ENCODE measurements around the gene MSI2. TPM values are rescaled to one million over a fixed set of nuclear protein-coding genes. Genes with fewer than 3 reads are reported as not detected.

Gene MSI2
- polyA plus RNA-seq, 4 donors = 85.9 to 104 (median 97.5) TPM

GRCh38 chr17:57387575-57387974 is 131.3 kb downstream of the MSI2 start:
- no peak for DNase-seq (ENCODE audit: low read depth in 4 of 4, low spot score in 2 of 4)

- no peak for DNase-seq (ENCODE audit: low read depth in 4 of 4, low spot score in 2 of 4)
Measured at GRCh38 chr17:57388131-57388725, 131.9 kb downstream of the MSI2 start.

- DNase-seq (ENCODE audit: low read depth in 4 of 4, low spot score in 2 of 4) = no peak
Measured at GRCh38 chr17:57389473-57389872, 133.2 kb downstream of the MSI2 start.

- DNase-seq (ENCODE audit: low read depth in 4 of 4, low spot score in 2 of 4) = no peak
Measured at GRCh38 chr17:57391076-57391825, 134.9 kb downstream of the MSI2 start.

GRCh38 chr17:57391857-57392471 is 135.6 kb downstream of the MSI2 start:
- no peak for DNase-seq (ENCODE audit: low read depth in 4 of 4, low spot score in 2 of 4)

GRCh38 chr17:57393368-57393767 is 137.0 kb downstream of the MSI2 start:
- DNase-seq (ENCODE audit: low read depth in 4 of 4, low spot score in 2 of 4) = no peak

- DNase-seq (ENCODE audit: low read depth in 4 of 4, low spot score in 2 of 4) = no peak
Measured at GRCh38 chr17:57394375-57394774, 138.1 kb downstream of the MSI2 start.

- no peak for DNase-seq (ENCODE audit: low read depth in 4 of 4, low spot score in 2 of 4)
Measured at GRCh38 chr17:57395721-57396321, 139.5 kb downstream of the MSI2 start.

GRCh38 chr17:57396511-57396921 is 140.2 kb downstream of the MSI2 start:
- DNase-seq (ENCODE audit: low read depth in 4 of 4, low spot score in 2 of 4) = no peak

- DNase-seq (ENCODE audit: low read depth in 4 of 4, low spot score in 2 of 4) = no peak
Measured at GRCh38 chr17:57397402-57397801, 141.1 kb downstream of the MSI2 start.

- DNase-seq (ENCODE audit: low read depth in 4 of 4, low spot score in 2 of 4) = no peak
Measured at GRCh38 chr17:57399690-57400089, 143.4 kb downstream of the MSI2 start.

- no peak for DNase-seq (ENCODE audit: low read depth in 4 of 4, low spot score in 2 of 4)
Measured at GRCh38 chr17:57400648-57401047, 144.3 kb downstream of the MSI2 start.

- DNase-seq (ENCODE audit: low read depth in 4 of 4, low spot score in 2 of 4) = no peak
Measured at GRCh38 chr17:57401556-57402488, 145.5 kb downstream of the MSI2 start.

GRCh38 chr17:57402681-57403180 is 146.4 kb downstream of the MSI2 start:
- no peak for DNase-seq (ENCODE audit: low read depth in 4 of 4, low spot score in 2 of 4)

GRCh38 chr17:57403236-57403635 is 146.9 kb downstream of the MSI2 start:
- no peak for DNase-seq (ENCODE audit: low read depth in 4 of 4, low spot score in 2 of 4)

- no peak for DNase-seq (ENCODE audit: low read depth in 4 of 4, low spot score in 2 of 4)
Measured at GRCh38 chr17:57404073-57404472, 147.8 kb downstream of the MSI2 start.

- no peak for DNase-seq (ENCODE audit: low read depth in 4 of 4, low spot score in 2 of 4)
Measured at GRCh38 chr17:57404795-57405490, 148.6 kb downstream of the MSI2 start.

- no peak for DNase-seq (ENCODE audit: low read depth in 4 of 4, low spot score in 2 of 4)
Measured at GRCh38 chr17:57405491-57406072, 149.3 kb downstream of the MSI2 start.

All from left renal cortex interstitium (tissue), 4 donors.